Testis (tissue), 3 donors: Measurements from ENCODE around the gene POLR2F. TPM values are rescaled to one million over a fixed set of nuclear protein-coding genes. Genes with fewer than 3 reads are reported as not detected.

Source experiments
- DNase-seq: peaks from one replicate; pipeline ENCODE4 v3.0.0-alpha.2; 2019
- H3K27ac ChIP-seq, 2 donors: fragments of 200-600 bp; sonication (generic); one replicate each; pipeline ENCODE4 v1.5.1; 2019
- H3K27me3 ChIP-seq: fragments of 200-600 bp; sonication (generic); one replicate; pipeline ENCODE4 v1.5.1; 2019
- H3K36me3 ChIP-seq: fragments of 200-600 bp; sonication (generic); one replicate; pipeline ENCODE4 v1.5.1; 2017; ENCODE audit warnings: low read depth; ENCODE audit errors: missing control alignments
- H3K4me1 ChIP-seq: fragments of 200-600 bp; sonication (generic); one replicate; pipeline ENCODE4 v1.5.1; 2019
- H3K4me3 ChIP-seq, 2 donors: fragments of 200-600 bp; sonication (generic); one replicate each; pipeline ENCODE4 v1.5.1; 2017 to 2019
- H3K9me3 ChIP-seq: fragments of 200-600 bp; sonication (generic); one replicate; pipeline ENCODE4 v1.5.1; 2017
- CTCF ChIP-seq, 3 experiments: fragments of 450-650 bp in 2 of 3; fragments of 200-600 bp in 1 of 3; sonication (generic) in 1 of 3; IDR thresholded peaks; one replicate each; pipeline ENCODE4 v1.5.1; 2016 to 2019; ENCODE audit warnings: antibody characterized with exemption in 3 of 3, mild to moderate bottlenecking in 2 of 3, moderate library complexity in 1 of 3
- POLR2A ChIP-seq: fragments of 450-650 bp; IDR thresholded peaks from one replicate; pipeline ENCODE4 v1.6.1; 2017; ENCODE audit warnings: antibody characterized with exemption, mild to moderate bottlenecking, moderate library complexity
- WGBS, 2 donors: methylation state at CpG; one replicate each; pipeline ENCODE4 v1.1.5; 2018; 5-methylcytosine and 5-hydroxymethylcytosine counted together
- intact Hi-C: fragments of 100-400 bp; cut with DNase I; formaldehyde crosslinking; loops from one replicate; pipeline ENCODE4 v1.15.1; 2023; ENCODE audit warnings: low total_unique reads
- polyA plus RNA-seq: library from polyadenylated mRNA; stranded (reverse); fragments of 350-450 nt; fragmentation: Illumina TruSeq; extraction: RNeasy Lipid Tissue Mini Kit (QIAGEN cat#74804); gene quantifications from one replicate; pipeline ENCODE4 v1.2.3, GENCODE V29; 2014; ENCODE audit warnings: low read depth, low replicate concordance; ENCODE audit not compliant: insufficient read depth
- total RNA-seq, 2 donors: library from RNA; depleted of rRNA; stranded (reverse); fragments of >200 nt; gene quantifications; one replicate each; pipeline ENCODE4 v1.2.3, GENCODE V29; 2016

POLR2F gene
- total and polyA plus RNA-seq, 3 donors from 2014 or later: 88.7 to 137 (median 107) TPM

- no peaks in the 10 kb centered on the region for H3K9me3 ChIP-seq
- H3K36me3 ChIP-seq: no peaks in the 10 kb centered on the region
- no peak for DNase-seq
- H3K27ac ChIP-seq: no peak overlapping the region
- no peak overlapping the region for H3K4me3 ChIP-seq
- WGBS, 2 donors: 98% methylated on average over 4 of the region's 4 CpGs
- H3K27me3 ChIP-seq: no peaks in the 10 kb centered on the region
- intact Hi-C loops: no loop called here
- peaks cover 18% of the 10 kb centered on the region for H3K4me1 ChIP-seq
- TF ChIP-seq CTCF (IDR thresholded peaks at IDR 0.05): no peak
These were observed 17.4 kb downstream of the POLR2F start for GRCh38 chr22:37970864-37971263.

GRCh38 chr22:37971475-37972434 is 18.3 kb downstream of the POLR2F start:
- no peak overlapping the region for H3K4me3 ChIP-seq
- WGBS, 2 donors: 63 to 70% methylated on average over 6 to 7 of the region's 7 CpGs

GRCh38 chr22:37972527-37972926 is 19.0 kb downstream of the POLR2F start:
- Histone ChIP-seq H3K9me3 (no peaks in the 10 kb centered on the region), H3K27ac (no peak overlapping the region), H3K4me3 (no peak overlapping the region), H3K27me3 (no peaks in the 10 kb centered on the region), H3K36me3 (no peaks in the 10 kb centered on the region), H3K4me1 (peaks cover 14% of the 10 kb centered on the region)
- TF ChIP-seq CTCF (IDR thresholded peaks at IDR 0.05) (no peak), POLR2A (no peak)
- intact Hi-C loops: no loop called here
- DNase-seq: peak; percentile 60
- 31 to 46% methylated on average over 1 to 3 of the region's 3 CpGs for WGBS, 2 donors

More at GRCh38 chr22:37971475-37972434, 18.3 kb downstream of the POLR2F start:
- no peak for DNase-seq
- intact Hi-C loops: no loop called here
- Histone ChIP-seq H3K9me3 (no peaks in the 10 kb centered on the region), H3K27me3 (no peaks in the 10 kb centered on the region), H3K36me3 (no peaks in the 10 kb centered on the region), H3K4me1 (peaks cover 14% of the 10 kb centered on the region), H3K27ac (no peak overlapping the region)
- no peak for TF ChIP-seq CTCF (IDR thresholded peaks at IDR 0.05)
- no peak for TF ChIP-seq POLR2A

GRCh38 chr22:37973271-37974170 is 20.0 kb downstream of the POLR2F start:
- Histone ChIP-seq H3K27me3 (no peaks in the 10 kb centered on the region), H3K27ac (no peak overlapping the region), H3K9me3 (no peaks in the 10 kb centered on the region), H3K36me3 (no peaks in the 10 kb centered on the region), H3K4me1 (peaks cover 7% of the 10 kb centered on the region), H3K4me3 (no peak overlapping the region)
- DNase-seq: no peak
- intact Hi-C loops: no loop called here
- no peak for TF ChIP-seq CTCF (IDR thresholded peaks at IDR 0.05)
- TF ChIP-seq POLR2A: no peak
- WGBS, 2 donors: 92 to 96% methylated on average over 22 to 33 of the region's 33 CpGs
